Stimulated activated CD4-positive, alpha-beta T cell treated with anti-CD3 and anti-CD28 coated beads, Interleukin-1b, Interleukin-23, amount 100 ng/mL, for 24 hours (primary cell): Measurements from ENCODE around the gene KLRC4.
"Not testable (repeated sequence)": the region's sequence is repeated elsewhere in the genome, so short reads cannot be mapped to it uniquely, and the experiment has no call there.

Source experiments
- DNase-seq, 4 experiments: peaks; one replicate each; pipeline ENCODE4 v3.0.0-alpha.2; 2020; ENCODE audit warnings: low read depth in 4 of 4, low spot score in 1 of 4

The KLRC4 gene, protein sequence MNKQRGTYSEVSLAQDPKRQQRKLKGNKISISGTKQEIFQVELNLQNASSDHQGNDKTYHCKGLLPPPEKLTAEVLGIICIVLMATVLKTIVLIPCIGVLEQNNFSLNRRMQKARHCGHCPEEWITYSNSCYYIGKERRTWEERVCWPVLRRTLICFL

DNA sequence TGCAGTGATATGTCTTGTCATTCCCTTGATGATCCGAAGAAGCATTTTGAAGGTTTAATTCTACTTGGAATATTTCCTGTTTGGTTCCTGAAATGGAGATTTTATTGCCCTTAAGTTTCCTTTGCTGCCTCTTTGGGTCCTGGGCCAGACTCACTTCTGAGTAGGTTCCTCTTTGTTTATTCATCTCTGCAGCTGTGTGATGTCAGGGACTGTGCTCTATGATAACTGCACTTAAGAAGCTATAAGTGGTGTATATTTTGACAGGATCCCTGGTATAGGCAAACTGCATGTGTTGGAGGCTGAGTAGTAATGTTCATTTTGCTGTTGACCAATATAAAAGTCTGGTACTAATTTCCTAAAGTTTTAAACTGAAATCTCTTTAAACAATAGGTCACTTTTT lies at the start of gene KLRC4:
TSS of gene KLRC4 (minus strand) at position 366 of the 400 bp plus-strand sequence. CDS start at position 184, 182 bp downstream.
- no peak for DNase-seq

DNA sequence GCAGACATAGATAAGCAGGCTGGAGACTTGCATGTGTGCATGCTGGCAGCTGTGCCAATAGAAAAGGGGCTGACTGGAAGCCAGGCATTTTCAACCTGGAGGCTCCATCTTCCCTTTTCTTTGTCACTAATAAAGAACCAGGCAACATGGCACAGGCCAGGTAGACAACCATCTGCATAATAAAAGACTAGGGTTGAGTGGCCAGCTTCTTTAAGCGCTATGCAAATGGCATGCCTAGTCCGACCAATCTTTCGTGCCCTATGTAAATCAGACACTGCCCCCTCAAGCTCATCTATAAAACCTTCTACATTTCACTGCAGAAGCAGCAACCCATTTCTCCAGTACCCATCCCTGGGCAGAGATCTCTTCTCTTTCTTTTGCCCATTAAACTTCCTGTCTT lies 48.2 kb upstream of the KLRC4 start:
- DNase-seq, result no peak

DNA sequence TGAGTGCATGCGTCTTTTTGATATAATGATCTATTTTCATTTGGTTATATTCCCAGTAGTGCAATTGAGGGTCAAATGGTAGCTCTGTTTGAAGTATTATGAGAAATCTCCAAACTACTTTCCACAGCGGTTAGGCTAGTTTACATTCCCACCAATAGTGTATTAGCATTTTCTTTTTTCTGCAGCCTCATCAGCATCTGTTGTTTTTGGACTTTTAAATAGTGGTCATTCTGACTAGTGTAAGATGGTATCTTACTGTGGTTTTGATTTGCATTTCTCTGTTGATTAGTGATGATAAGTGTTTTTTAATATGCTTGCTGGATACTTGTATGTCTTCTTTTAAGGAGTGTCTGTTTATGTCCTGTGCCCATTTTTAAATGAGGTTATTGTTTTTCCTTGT lies 47.3 kb upstream of the KLRC4 start:
- no peak for DNase-seq

DNA sequence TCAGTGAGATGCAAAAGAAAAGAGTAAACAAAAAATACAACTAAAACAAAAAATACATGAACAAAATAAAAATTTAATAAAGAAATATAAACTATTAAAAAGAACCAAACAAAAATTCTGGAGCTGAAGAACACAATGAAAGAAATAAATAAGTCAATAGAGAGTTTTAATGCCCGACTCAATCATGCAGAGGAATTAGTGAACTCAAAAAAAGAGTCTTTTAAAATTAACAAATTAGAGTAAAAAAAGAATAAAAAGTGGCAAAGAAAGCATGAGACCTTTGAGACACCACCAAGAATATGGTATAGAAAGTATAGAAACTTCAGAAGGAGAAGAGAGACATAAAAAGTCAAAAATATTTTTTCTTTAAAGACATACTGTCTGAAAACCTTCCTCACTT lies 46.2 kb upstream of the KLRC4 start:
- no peak for DNase-seq

DNA sequence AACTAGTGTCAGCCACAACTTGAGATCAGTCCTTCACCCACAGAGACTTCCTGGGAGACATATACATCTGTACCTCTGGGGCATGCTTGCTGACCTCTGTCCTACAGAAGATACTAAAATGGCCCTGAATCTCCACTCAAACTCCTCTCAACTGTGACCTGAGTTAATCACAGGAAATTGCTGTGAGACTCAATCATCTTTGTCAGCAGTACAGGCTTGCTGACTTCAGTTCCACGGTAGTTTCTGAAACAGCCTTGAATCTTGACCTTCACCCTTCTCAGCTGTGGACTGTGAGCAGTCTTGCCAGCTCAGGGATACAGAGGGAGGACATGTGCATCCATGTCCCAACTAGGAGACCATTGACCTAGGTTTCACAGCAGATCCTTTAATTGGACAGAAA lies 45.0 kb upstream of the KLRC4 start:
- no peak for DNase-seq

DNA sequence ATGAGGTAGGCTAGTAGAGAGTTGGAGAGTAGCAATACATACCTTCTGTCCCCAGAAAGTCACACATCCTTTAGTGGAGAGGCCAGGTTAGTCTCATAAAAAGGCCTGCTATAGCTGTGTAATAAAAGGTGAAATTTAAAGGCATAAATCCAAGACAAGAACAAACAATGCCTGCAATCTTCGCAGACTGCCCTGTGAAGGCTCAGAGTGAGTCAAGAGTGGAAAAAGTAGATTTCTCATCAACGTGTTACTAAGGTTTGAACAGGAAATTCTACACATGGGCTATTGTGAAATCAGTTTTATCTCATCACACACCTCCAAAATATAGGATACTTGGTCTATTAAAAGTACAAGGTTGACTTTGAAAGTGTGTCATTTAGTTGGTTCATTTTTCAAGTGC lies 43.6 kb upstream of the KLRC4 start, which contains the start of gene KLRC1:
TSS of gene KLRC1 (minus strand) at position 222 of the 400 bp plus-strand sequence. CDS start 2,221 bp downstream, outside the sequence.
- DNase-seq, result no peak

DNA sequence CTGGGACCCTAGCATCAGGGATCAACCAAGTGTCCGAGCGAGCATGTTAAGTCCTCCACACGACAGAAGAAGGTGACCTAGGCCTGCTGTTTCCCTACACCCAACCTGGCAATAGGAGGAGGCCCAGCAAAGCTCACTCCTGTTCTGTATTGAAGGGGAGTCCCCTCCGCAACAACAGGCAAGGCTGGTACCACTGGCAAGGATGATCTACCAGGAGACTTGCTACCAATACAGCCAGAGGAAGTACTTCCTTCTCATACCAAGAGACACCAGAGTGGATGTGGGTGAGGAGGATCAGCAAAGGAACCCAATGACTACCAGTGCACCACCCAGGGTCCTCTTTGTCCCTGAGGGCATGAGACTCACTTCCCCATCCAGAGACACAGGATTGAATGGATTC lies 38.7 kb upstream of the KLRC4 start:
- DNase-seq, result no peak

DNA sequence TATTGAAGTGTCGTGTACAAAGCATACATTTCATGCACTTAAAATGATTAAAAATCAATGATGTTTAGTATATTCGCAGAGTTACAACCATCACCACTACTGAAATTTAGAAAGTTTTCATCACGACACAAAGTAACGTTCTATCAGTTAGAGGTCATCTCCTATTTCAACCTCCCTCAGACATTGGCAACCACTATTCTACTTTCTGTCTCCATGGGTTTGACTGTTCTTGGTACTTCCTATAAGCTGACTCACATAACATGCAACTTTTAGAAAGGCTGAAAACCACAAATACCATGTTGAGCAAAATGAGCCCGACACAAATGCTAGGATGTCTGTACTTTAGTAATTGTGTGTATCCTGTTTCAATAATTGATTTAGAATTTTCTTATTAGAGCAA lies 36.5 kb upstream of the KLRC4 start:
- not testable (repeated sequence) for DNase-seq

DNA sequence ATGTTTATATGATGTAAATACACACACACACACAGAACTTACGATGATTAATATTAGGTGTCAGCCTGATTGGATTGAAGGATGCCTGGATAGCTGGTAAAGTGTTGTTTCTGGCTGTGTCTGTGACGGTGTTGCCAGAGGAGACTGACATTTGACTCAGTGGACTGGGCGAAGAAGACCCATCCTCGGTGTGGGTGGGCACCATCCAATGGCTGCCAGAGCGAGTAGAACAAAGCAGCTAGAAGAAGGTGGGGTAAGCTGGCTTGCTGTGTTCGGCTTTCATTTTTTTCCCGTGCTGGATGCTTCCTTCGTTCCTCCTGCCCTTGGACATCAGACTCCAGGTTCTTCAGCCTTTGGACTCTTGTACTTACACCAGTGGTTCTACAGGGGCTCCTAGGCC lies 31.6 kb upstream of the KLRC4 start:
- not testable (repeated sequence) for DNase-seq

DNA sequence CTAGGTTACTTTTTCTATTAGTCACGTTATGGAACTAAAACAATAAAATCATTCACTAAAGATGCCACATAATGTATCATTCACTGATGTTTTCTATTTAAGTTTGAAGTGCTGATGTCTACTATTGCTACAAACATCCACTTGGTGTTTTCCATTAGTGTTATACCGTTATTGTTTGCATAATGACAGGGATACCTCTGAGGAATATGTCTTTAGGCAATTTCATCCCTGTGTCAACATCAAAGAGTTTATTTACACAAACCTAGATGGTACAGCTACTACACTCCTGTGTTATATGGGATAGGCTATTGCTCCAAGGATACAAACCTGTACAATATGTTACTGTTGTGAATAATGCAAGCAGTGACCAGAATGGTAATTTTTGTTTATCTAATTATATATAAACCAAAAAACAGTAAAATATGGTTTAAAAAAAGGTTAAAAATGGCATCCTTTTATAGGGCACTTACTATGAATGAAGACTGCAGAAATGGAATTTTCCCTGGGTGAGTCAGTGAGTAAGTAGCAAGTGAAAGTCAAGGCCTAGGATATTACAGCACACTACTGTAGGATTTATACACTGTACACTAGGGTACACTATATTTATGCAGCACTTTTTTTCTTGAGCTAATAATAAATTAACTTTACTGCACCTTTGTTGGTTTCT lies 30.2 kb upstream of the KLRC4 start:
- DNase-seq, result not testable (repeated sequence)

DNA sequence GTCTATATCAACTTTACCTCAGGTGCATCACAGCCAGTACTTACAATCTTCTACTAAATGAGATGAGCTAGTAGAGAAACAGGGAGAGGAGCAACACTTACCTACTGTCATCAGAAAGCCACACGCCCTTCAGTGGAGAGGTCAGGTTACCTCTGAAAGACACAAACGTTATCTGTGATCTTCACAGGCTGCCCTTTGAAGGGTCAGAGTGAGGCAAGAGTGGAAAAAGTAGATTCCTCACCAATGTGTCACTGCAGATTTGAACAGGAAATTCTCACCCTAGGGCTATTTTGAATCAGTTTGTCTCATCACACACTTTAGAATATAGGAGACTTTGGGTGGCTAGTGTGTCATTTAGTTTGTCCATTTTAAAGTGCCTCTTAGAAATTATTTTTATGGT lies 28.0 kb upstream of the KLRC4 start:
- not testable (repeated sequence) for DNase-seq

DNA sequence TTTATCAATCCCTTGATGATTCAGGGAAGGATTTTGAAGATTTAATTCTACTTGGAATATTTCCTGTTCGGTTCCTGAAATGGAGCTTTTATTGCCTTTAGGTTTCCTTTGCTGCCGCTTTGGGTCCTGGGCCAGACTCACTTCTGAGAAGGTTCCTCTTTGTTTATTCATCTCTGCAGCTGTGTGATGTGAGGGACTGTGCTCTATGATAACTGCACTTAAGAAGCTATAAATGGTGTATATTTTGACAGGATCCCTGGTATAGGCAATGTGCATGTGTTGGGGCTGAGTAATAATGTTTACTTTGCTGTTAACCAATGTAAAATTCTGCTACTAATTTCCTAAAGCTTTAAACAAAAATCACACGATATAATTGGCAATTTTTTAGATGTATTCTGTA lies 26.3 kb upstream of the KLRC4 start, which contains the start of gene KLRC2:
TSS of gene KLRC2 (minus strand) at position 195 of the 400 bp plus-strand sequence. CDS start at position 171, 24 bp downstream.
- not testable (repeated sequence) for DNase-seq

DNA sequence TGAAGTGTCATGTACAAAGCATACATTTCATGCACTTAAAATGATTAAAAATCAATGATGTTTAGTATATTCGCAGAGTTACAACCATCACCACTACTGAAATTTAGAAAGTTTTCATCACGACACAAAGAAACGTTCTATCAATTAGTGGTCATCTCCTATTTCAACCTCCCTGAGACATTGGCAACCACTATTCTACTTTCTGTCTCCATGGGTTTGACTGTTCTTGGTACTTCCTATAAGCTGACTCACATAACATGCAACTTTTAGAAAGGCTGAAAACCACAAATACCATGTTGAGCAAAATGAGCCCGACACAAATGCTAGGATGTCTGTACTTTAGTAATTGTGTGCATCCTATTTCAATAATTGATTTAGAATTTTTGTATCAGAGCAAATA lies 21.1 kb upstream of the KLRC4 start:
- not testable (repeated sequence) for DNase-seq

DNA sequence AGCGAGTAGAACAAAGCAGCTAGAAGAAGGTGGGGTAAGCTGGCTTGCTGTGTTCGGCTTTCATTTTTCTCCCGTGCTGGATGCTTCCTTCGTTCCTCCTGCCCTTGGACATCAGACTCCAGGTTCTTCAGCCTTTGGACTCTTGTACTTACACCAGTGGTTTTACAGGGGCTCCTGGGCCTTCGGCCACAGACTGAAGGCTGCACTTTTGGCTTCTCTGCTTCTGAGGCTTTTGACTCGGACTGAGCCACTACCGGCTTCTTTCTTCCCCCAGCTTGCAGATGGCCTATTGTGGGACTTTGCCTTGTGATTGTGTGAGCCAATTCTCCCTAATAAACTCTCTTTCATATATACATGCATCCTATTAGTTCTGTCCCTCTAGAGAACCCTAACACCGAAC lies 16.4 kb upstream of the KLRC4 start:
- DNase-seq, result not testable (repeated sequence)

DNA sequence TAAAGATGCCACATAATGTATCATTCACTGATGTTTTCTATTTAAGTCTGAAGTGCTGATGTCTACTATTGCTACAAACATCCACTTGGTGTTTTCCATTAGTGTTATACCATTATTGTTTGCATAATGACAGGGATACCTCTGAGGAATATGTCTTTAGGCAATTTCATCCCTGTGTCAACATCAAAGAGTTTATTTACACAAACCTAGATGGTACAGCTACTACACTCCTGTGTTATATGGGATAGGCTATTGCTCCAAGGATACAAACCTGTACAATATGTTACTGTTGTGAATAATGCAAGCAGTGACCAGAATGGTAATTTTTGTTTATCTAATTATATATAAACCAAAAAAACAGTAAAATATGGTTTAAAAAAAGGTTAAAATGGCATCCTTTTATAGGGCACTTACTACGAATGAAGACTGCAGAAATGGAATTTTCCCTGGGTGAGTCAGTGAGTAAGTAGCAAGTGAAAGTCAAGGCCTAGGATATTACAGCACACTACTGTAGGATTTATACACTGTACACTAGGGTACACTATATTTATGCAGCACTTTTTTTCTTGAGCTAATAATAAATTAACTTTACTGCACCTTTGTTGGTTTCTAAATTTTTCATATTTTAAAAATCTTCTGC lies 14.8 kb upstream of the KLRC4 start:
- DNase-seq, result not testable (repeated sequence)

DNA sequence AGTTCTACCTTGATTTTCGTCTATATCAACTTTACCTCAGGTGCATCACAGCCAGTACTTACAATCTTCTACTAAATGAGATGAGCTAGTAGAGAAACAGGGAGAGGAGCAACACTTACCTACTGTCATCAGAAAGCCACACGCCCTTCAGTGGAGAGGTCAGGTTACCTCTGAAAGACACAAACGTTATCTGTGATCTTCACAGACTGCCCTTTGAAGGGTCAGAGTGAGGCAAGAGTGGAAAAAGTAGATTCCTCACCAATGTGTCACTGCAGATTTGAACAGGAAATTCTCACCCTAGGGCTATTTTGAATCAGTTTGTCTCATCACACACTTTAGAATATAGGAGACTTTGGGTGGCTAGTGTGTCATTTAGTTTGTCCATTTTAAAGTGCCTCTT lies 12.6 kb upstream of the KLRC4 start:
- not testable (repeated sequence) for DNase-seq

DNA sequence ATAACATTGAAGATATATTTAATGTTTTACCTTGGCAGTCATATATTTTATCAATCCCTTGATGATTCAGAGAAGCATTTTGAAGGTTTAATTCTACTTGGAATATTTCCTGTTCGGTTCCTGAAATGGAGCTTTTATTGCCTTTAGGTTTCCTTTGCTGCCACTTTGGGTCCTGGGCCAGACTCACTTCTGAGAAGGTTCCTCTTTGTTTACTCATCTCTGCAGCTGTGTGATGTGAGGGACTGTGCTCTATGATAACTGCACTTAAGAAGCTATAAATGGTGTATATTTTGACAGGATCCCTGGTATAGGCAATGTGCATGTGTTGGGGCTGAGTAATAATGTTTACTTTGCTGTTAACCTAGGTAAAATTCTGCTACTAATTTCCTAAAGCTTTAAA lies 10.8 kb upstream of the KLRC4 start, which contains the start of gene KLRC3:
TSS of gene KLRC3 (minus strand) at position 262 of the 400 bp plus-strand sequence. CDS start at position 217, 45 bp downstream.
- DNase-seq, result not testable (repeated sequence)

DNA sequence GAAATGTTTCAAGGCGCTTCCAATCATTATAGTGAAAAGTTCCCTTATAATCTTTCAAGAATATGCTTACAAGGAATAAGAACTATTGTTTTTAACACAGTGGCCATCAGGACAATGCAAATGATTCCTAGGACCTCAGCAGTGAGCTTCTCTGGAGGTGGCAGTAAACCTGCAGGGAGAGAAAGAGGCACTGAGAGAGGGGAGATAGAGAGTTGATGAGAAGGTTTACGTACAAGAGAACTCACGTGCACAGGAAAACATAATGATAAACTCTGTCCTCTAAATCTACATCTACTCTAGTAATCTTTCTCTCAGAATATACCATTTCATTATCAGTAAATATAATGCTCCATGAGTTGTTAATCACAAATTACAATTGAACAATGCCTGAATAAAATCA lies 715 bp downstream of the KLRC4 start:
- DNase-seq, result no peak

DNA sequence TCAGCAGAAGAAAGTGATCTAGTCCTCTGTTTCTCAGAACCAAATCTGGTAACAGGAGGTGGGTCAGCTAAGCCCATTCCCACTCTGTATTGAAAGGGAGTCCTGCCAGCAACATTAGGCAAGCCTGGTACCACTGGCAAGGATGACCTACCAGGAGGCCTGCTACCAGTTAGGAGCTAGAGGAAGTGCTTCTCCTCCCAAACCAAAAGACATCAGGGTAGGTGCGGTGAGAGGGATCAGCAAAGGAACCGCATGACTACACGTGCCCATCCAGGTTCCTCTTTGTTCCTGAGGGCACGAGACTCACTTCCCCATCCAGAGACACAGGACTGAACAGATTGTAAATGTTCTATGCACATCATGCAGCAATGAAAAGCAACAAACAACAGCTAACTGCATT lies 2.8 kb downstream of the KLRC4 start:
- no peak for DNase-seq

DNA sequence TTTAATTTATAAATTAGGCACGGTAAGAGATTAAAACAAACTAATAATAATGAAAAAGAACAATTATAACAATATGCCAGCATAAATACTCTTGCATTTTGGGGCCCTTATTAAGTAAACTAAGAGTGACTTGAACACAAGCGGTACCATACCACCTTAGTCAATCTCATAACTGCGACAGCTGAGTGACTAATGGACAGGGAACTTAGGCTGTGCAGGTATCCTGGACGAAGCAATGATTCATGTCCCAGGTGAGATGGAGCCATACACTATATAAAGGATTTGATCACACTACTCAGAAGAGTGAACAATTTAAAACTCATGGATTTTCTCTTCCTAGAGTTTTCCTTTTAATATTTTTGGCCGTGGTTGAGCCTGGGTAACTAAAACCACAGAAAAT lies 4.3 kb downstream of the KLRC4 start:
- DNase-seq, result no peak

DNA sequence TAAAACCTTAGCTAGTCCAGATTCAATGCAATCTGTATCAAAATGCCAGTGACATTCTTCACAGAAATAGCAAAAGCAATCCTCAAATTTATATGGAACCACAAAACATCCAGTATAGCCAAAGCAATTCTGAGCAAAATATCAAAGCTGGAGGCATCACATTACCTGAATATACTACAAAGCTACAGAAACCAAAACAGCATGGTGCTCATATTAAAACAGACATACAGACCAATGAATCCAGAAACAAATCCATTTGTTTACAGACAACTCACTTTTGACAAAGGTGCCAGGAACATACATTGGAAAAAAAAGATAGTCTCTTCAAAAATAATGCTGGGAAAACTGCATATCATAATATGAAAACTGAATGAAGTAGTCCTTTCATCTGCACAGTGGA lies 4.8 kb downstream of the KLRC4 start:
- DNase-seq, result no peak

DNA sequence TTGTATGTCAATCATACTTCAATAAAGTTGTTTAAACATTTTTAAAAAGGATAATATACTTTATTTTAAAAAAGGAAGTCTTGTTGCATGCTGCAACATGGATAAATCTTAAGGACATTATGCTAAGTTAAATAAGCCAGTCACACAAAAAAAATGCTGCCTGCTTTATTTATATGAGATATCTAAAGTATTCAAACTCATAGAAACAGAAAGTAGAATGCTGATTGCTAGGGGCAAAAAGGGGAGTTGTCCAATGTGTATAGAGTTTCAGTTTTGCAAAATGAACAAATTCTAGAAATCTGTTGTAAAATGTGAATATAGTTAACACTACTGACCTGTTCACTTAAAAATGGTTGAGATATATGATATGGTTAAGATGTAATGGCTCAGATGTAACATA lies 8.7 kb downstream of the KLRC4 start:
- no peak for DNase-seq
